SKM-1 treated with dmso at 0.1 percent for 144 hours (cell line): ENCODE measurements around the gene GSG1L.

Source experiments
- DNase-seq: peaks from one replicate; lab custom pipeline; 2025; ENCODE audit not compliant: unreplicated experiment; lab: John Stamatoyannopoulos, UW

GSG1L gene

GRCh38 chr16:27778926-27779570 lies 284.5 kb downstream of the GSG1L start:
- DNase-seq: no peak

GRCh38 chr16:27778171-27778925 lies 285.2 kb downstream of the GSG1L start:
- DNase-seq: no peak

DNA sequence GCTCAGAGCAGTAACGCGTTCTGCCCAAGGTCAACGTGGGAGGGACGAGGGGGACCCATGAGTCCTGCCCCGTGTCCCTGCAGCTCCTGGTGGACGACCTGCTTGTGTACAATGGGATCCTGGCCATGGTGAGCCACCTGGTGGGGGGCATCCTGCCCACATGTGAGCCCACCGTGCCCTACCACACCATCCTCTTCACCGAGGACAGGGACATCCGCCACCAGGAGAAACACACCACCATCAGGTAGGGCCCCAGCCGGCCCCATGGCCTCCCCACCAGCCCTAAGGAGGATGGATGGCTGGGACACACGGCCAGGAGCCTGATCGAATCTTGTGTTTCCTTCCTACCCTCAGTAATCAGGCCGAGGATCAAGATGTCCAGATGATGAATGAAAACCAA lies 286.0 kb downstream of the GSG1L start:
- DNase-seq: no peak

- no peak for DNase-seq
Measured at GRCh38 chr16:27776556-27777225, 286.8 kb downstream of the GSG1L start.

DNA sequence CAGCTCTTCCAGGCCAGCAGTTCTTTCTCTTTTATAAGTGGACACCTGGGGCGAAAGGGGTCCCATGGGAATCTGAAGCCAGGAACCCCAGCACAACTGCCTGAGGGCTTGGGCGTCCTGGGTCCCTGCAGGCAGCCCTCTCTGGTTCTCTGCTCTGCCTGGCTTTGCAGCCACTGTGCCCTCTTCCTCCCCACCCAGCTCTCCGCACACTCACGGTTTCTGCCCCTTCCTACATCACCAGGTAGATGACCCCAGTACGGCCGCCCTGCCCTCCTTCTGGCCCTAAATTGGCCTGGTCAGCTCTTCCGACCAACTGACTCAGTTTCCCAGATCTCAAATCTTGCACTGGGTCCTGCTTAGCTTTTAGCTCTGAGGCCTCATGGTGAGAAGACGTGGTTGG lies 288.3 kb downstream of the GSG1L start:
- no peak for DNase-seq

DNA sequence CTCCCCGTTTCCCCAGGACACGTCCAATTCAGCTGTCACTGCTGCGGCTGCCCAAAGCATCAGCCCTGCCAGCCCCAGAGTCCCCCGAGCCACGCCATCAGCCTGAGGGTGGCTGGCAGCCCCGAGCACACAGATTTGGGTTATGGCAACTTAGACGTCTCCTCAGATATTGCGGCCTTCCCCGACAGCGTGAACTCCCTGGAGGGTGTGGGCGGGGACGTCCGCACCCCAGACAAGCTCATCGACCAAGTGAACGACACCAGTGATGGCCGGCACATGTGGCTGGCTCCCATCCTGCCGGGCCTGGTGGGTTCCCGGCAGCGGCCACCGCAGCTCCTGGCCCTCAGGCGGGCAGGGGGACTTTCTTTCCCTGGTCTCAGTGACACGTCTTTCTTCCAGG lies 288.7 kb downstream of the GSG1L start:
- no peak for DNase-seq

DNA sequence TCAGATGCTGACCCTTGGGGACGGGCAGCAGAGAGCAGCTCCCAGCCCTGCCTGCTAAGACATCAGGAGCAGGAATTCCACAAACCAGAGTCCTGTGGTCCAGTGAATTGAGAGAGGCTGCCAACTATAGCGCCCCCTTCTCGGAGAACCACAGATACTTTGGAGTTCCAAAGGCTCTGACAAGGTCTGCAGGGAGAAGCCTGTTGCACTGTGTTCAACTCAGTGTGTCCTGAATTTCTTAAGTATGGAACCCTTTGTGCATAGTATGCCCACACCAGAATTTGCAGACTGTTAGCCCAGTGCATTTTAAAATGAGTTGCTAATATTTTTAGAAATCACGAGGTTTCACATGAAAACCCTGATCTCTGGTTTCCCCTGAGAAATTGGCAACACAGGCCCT lies 290.2 kb downstream of the GSG1L start:
- DNase-seq: no peak

- DNase-seq: no peak
Measured at GRCh38 chr16:27772093-27772825, 291.3 kb downstream of the GSG1L start.

DNA sequence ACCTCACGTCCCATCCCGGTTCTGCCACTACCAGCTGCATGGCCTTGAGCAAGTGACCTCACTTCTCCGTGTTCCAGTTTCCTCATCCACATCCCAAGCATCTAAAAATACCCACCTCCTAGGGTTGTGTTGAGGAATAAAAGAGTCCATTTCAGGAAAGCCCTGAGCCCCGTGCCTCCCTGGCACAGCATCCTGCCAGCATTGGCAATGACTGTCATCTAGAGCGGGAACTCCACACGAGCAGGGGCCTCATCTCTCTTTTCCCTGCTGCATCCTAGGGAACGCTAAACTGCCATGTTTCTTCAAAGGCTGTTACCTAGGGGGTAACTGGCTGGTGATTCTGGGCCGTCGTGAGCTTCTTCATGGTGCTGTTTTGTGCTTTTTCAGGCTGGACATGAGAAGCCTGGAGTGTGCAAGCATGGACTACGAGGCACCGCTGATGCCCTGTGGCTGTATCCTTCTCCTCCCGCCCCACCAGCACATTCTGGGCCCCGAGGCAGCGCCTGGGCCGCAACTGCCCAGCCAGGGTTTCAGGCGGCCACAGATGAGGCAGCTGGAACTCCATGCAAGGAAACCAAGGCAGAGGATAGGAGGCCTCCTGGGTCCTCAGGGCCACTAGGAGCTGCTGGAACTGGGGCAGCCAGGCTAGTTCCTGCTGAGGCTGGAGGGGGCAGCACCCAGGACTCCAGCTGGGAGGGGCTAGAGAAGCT lies 292.2 kb downstream of the GSG1L start:
- DNase-seq: no peak

GRCh38 chr16:27770271-27771196 lies 293.0 kb downstream of the GSG1L start:
- no peak for DNase-seq

DNA sequence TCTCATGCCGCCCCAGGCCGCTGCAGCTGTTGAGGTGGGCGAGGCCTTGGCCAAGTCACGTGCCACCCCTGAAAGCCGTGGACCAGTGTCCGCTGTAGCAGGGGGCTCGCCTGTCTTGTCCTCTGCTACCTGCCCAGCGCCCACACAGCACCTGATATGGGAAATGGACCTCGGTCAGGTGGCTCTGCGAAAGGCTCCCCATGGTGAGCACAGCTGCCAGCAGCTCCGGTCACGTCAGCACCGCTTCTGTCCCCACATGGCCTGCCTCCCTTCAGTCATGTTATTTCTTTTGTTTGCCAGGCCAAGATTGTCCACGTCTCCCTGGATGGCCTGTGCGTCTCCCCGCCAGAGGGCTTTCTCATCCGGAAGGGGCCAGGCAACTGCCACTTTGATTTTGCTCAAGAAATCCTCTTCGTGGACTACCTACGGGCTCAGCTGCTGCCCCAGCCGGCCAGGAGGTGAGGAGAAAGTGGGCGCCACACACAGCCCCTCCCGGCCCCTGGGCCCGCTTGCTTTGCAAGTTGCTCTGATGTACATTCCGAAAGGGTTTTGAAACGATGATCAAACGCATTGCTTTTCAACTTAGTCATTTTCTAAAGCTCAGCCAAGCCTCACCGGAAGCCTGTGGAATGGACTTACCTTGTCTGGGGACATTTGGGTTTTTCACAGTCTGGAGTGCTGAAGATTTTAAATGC lies 293.8 kb downstream of the GSG1L start:
- no peak for DNase-seq

- no peak for DNase-seq
Measured at GRCh38 chr16:27768651-27769272, 294.8 kb downstream of the GSG1L start.

DNA sequence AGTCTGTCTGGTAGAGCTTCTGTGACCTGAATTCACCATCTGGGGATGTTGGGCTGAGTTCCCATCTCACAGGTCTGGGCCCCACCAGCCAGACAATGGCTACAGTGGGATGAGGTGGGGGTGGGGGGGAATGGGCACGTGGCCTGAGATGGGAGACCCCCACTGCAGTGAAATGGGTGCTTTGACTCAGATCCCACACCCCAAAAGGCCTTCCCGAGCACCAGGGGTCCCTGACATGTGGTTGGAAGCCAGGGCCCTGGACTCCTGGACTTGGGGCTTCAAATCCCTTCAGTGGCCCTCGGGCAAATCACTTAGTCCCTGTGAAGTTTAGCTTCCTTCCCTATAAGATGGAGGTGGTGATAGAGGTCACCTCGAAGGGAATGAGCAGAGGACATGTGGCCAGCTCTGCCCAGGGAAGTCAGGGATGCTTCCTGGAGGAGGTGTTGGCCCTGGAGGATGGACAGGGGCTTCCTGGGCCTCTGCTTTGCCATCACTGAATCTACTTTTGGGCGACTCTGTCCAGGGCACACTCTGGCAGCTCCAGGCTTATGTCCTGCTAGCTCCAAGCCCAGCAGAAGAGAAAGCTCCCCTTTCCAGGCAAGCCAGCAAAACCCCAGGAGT lies 295.4 kb downstream of the GSG1L start:
- no peak for DNase-seq

DNA sequence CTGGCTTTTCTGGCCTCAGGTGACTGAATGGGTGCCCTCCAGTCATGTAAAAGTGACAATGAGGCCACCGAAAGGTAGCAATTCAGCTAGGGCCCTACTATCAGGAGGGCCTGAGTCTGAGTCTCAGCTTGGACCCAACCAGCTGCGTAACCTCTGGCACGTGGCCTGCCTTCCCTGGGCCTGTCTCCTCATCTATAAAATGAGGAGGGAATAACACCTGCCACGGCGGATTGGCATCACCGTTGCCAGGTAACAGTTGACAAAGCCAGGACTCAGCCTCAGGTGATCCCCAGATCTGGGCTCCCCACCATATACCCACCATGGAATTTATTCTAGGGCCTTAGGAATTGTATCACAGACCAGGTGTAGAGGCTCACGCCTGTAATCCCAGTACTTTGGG lies 296.4 kb downstream of the GSG1L start:
- DNase-seq: no peak

GRCh38 chr16:27766236-27766925 lies 297.1 kb downstream of the GSG1L start:
- no peak for DNase-seq

DNA sequence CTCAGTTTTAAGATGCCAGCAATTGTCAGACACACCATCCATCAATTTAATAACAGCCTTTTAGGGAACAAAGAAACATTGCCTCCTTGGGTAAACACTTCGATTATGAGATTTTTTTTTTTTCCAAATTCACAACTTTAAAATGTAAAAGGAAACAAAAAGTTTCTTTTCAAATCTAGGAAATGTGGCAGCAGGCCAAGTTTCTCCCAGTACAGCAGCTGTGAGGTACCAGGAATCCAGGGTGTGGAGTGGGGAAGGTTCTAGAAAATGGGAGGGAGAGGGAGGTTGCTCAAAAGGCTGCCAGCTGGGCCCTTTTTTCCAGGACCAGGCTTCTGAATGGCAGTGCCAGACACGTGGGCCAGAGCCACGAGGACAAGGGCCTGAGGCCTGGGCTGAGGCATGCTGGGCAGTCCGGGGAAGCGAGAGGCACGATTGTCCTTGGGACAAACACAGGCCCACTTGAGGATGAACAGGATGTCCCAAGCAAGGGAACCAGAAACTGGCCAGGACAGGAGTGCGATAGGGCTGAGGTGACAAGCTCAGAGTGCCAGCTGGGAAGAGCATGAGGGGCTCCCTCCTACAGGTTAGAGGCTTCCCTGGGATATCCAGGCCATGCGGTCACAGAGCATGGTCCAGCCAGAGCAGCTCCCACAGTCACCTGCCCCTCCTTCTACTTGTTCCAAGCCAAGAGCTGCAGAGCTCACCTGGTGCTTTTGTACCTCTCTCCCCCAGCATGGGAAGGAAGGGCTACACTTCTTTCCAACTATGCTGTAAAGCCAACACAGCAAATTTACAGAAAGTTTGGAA lies 298.4 kb downstream of the GSG1L start:
- DNase-seq: no peak

GRCh38 chr16:27764427-27764826 lies 299.1 kb downstream of the GSG1L start:
- no peak for DNase-seq
